Left renal pelvis (tissue), 4 donors: ENCODE results near the gene HPGDS. TPM values are rescaled to one million over a fixed set of nuclear protein-coding genes. Genes with fewer than 3 reads are reported as not detected.
"Not testable (repeated sequence)": the region's sequence is repeated elsewhere in the genome, so short reads cannot be mapped to it uniquely, and the experiment has no call there.

Experiments used
- DNase-seq, 4 donors: peaks; one replicate each; pipeline ENCODE4 v3.0.0-alpha.2; 2013; ENCODE audit warnings: low read depth in 4 of 4, low spot score in 3 of 4
- polyA plus RNA-seq, 4 donors: library from polyadenylated mRNA; unstranded; fragments of 120-200 nt; gene quantifications; one replicate each; pipeline ENCODE4 v1.2.1, GENCODE V29; 2013; ENCODE audit not compliant: insufficient read length in 4 of 4

HPGDS gene
- polyA plus RNA-seq, 4 donors, result 3.1 to 15.9 (median 4.4) TPM

- no peak for DNase-seq
Observed at GRCh38 chr4:94358101-94358500, 15.5 kb upstream of the HPGDS start.

DNA sequence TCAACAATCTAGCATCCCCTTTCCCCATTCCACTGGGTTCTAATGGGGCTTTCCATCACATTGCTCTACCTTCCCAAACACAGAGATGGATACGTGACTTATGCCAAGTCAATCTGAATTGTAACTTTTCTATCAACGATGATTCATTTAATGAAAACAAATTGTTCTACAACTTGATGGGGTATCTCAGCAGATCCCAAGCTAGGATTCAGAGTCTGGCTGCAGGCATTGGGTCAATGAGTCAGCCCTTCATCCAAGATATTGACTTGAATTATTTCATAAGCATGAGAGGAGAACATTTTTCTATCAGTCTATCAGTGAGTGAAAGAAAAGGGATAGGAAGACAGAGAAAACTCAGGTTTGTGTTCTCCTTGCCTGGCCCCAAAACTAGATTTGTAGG, 15.0 kb upstream of the HPGDS start:
- no peak for DNase-seq

DNA sequence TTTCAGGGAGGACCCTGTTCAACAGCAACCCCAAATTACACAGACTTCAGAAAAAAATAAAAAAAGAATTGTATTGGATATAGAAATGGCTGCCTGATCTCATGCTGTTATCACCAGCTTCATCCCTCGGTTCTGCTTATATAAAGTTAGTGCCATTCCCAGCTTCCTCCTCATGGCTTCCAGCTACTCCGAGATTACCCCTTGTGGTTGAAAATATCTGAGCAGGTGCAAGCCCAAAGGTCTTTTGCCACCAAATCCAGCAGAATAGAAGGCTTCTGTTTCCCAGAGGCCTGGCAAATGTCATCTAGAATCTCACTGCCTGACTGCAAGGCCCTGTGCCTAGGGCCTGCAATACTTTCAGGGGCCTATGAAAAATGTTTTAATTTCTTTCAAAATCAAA, 13.8 kb upstream of the HPGDS start:
- DNase-seq, result no peak

- no peak for DNase-seq
Observed at GRCh38 chr4:94354474-94354896, 11.8 kb upstream of the HPGDS start.

DNA sequence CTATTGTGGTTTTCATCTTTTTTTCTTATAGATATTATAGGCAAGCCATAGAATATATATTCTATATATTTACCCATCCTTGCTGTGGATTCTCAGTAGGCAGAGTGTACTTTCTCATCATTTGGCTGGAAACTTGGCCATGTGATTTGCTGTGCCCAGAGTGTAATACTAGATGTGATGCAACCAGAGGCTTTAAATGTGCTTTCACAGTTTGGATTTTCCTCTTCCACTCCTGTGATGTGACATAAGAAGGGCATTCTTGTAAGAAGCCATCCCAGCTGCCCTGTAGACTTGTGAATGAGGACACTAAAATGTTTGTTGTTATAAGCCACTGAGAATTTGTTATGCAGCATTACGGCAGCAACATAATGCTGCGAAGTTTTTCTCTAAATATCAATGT, 10.4 kb upstream of the HPGDS start:
- no peak for DNase-seq

- DNase-seq, result no peak
Observed at GRCh38 chr4:94352163-94352562, 9.5 kb upstream of the HPGDS start.

DNA sequence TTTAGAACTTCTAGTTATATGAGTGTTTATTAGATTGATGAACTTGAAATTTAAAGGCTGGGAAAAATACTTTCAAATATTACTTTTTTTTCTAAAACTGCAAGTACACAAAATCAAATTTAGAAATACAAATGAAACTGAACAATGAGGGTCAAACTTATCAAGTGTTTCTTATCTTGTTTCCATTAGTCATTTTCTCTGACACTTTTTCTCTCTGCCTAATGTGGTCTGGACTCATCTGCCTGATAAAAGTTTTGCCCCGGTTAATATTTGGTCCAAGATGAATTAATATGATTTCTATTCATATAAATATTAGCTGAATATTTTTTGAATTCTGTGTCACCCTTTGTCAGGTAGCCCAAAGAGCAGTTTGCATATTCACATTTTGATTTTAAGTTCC, 8.7 kb upstream of the HPGDS start:
- no peak for DNase-seq

- no peak for DNase-seq
Observed at GRCh38 chr4:94350095-94350494, 7.5 kb upstream of the HPGDS start.

GRCh38 chr4:94349193-94349592, 6.6 kb upstream of the HPGDS start:
- DNase-seq, result no peak

- no peak for DNase-seq
Observed at GRCh38 chr4:94348666-94349065, 6.0 kb upstream of the HPGDS start.

DNA sequence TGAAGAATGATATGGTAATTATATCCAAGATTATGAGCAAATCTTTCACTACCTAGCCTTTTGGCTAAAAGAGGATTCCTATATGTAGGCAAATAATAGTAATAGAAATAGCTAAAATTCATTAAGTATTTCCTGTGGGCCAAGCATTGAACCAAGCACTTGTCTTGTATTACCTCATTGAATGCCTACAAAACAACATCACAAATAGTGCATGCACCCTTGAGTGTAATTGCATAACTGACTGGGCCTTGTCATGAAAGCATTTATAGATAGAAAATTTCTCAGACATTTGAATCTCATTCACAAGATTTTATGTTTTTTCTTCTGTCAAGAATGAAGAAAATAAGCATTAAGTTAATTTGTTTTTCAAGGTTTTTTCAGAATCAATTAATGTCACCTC, 3.9 kb upstream of the HPGDS start:
- DNase-seq, result no peak

DNA sequence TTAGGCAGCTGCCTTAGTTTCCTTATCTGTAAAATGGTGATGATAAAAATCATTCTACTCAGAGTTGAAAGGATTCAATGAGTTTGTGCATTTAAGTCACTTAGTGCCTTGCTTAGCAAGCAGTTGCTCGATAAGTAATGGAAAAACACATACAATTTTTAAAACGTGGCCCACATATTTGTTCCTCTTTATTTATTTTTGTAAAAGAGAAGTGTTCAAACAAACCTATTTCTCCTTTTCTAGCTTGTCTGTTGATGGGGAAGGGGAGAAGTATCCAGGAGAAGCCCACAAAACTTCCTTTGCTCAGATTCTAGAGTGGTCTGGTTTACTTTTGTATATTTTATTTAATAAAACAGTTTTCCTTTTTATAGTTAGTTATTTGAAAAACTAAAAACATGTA, 3.3 kb upstream of the HPGDS start:
- no peak for DNase-seq

DNA sequence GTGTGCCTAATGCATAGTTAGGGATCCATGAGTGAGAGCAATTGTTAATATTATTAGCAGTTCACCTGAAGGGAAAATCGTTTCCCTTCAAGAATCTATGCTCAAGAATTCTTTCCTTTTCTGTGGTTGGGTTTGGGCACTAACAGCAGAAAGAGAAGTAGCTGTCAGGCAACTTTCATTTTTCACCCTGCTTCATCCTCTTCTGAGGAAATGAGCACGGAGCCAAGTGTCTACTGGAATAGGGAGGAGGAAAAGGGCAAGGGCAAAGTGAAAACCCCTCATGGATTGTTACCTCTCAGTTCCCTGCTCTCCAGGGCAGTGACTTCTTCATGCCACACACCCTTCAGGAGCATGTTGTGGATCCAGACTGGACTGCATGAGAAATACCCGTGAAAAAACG, 2.6 kb upstream of the HPGDS start:
- no peak for DNase-seq

- no peak for DNase-seq
Observed at GRCh38 chr4:94344457-94344856, 1.8 kb upstream of the HPGDS start.

GRCh38 chr4:94341481-94342370, 910 bp downstream of the HPGDS start:
- no peak for DNase-seq

- DNase-seq, result no peak
Observed at GRCh38 chr4:94339779-94340178, 2.9 kb downstream of the HPGDS start.

DNA sequence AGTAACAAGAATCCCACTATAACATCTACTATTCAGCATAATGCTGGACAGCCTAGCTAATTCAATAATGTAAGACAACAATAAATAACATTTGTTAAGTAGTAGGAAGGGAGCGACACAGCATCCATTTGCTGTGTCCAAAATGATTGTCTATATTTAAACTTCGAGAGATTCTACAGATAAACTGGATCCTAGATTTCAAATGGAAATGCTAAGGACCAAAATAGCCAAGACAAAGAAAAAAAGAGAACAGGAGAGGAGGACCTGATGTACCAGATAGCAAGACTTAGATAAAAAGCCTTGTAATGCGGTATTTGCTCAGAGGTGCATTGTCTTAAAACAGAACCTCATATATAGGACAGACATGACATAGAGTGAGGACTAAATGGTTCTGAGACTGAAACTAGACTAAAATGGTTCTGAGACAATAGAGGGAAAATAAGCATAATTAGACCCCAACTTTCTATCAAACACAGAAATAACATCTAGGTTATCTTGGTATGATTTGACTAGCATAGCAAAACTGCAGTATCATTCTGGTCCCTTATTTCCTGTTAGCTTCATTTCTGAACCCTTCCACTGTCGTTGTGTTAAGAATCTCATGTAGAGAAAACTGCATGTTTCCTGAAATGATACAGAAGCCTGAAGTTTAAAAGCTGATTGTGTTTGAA, 3.8 kb downstream of the HPGDS start:
- no peak for DNase-seq

DNA sequence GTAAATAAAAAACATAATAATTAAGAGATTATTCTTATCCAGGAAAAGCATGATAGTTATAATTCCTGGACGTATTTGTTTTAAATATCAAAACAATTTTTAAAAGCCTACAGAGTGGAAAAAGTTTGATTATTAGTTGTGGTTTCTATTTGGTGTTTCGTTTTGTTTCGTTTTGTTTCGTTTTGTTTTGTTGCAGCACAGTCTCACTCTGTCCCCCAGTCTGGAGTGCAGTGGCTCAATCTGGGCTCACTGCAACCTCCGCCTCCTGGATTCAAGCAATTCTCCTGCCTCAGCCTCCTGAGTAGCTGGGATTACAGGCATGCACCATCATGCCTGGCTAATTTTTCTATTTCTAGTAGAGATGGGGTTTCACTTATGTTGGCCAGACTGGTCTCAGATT, 5.8 kb downstream of the HPGDS start:
- not testable (repeated sequence) for DNase-seq

DNA sequence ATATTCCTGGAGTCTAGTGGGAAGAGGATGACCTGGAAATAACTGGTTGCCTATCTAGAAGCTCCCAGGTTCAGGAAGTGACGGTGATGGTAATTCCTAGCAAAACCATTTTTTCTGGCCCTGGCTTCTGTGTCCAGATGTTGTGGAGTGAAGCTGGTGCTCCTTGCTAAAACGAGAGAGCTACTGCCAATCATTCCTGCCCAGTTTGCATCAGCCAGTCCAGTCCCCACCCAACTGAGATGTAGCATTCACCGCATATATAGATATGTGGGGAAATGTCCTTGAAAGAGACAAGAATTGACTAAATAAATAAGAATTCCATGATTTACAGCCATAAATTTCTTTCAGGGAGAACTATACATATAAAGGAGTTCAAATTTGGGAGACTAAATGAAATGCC, 6.3 kb downstream of the HPGDS start:
- DNase-seq, result no peak

DNA sequence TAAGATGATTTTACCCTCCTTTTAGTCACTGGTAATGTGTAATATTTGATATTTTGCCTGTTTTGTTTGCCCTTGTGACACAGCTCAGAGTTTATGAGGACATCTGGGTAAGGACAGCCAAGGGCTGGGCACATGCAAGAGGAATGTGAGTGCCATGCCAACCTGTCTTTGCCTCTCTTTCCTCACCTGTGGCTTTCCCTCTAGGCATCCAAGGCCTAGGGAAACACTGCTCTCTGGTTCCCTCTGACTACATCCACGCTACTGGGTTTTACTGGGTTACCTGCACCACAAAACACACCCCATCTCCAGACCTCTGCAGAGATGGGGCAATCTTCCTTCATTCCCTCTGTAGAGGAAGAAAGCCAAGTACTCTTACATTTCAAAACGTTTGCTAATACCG, 7.7 kb downstream of the HPGDS start:
- DNase-seq, result no peak

DNA sequence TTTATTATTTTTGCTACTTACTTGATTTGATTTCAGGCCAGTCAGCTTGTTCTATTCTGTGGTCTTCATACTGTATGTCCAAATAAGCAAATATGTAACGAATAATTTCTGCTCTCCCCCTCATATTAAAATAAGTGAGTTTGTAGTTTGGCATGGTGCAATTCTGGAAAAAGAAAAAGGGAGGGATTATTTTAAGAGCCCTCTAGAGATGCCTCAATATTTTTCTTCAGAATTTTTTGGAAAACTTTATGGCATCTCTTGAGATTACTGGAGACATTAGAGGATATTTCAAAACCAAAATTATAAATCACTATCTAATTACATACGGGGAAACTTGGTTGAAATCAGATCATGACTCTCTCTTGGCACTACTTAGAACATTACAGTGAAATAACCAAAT, 8.2 kb downstream of the HPGDS start:
- DNase-seq, result no peak

DNA sequence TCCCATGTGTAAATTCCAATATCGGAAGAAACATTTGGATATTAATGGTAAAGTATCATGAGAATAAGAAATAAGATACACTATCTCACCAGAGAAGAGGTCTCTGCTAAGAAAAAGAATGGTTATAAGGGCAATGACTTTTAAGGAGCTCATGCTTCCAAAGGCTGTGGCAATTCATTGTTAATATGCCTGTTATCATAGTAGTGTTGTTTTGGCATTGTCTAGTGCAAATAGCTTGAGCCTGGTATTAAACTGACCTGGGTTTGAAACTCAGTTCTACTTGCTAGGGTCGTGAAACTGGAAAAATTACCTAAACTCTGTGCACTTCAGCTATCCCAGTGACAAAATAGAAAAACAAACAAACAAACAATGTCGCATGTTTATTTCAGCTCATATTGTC, 8.8 kb downstream of the HPGDS start:
- DNase-seq, result no peak
